ENCODE measurements around the gene VCP. TPM values are rescaled to one million over a fixed set of nuclear protein-coding genes. Genes with fewer than 3 reads are reported as not detected.

Gene VCP
- total RNA-seq, 1 donor from 2014 or later: 185 TPM

- Histone ChIP-seq H3K27ac (no peak overlapping the region), H3K9me3 (no peaks in the 10 kb centered on the region), H3K4me1 (no peaks in the 10 kb centered on the region), H3K27me3 (no peaks in the 10 kb centered on the region), H3K4me3 (no peak overlapping the region), H3K36me3 (peaks cover 86% of the 10 kb centered on the region)
- TF ChIP-seq CTCF (IDR thresholded peaks at IDR 0.05): no peak
- ATAC-seq (no peak), DNase-seq (no peak)
- intact Hi-C loops (cut with DNase I): no loop called here
These were observed 15.2 kb downstream of the VCP start for GRCh38 chr9:35057271-35057620.

GRCh38 chr9:35056571-35057270 lies 15.7 kb downstream of the VCP start:
- Histone ChIP-seq H3K27ac (no peak overlapping the region), H3K4me3 (no peak overlapping the region), H3K4me1 (no peaks in the 10 kb centered on the region), H3K36me3 (peaks cover 86% of the 10 kb centered on the region), H3K27me3 (no peaks in the 10 kb centered on the region), H3K9me3 (no peaks in the 10 kb centered on the region)
- DNase-seq (no peak), ATAC-seq (peak; percentile 28)
- no peak for TF ChIP-seq CTCF (IDR thresholded peaks at IDR 0.05)
- intact Hi-C loops (cut with DNase I): no loop called here

- H3K27me3 ChIP-seq: no peaks in the 10 kb centered on the region
- peaks cover 86% of the 10 kb centered on the region for H3K36me3 ChIP-seq
- DNase-seq (no peak), ATAC-seq (no peak)
- H3K4me1 ChIP-seq: no peaks in the 10 kb centered on the region
- no peak overlapping the region for H3K4me3 ChIP-seq
- no peak for TF ChIP-seq CTCF (IDR thresholded peaks at IDR 0.05)
- H3K27ac ChIP-seq: no peak overlapping the region
- no peaks in the 10 kb centered on the region for H3K9me3 ChIP-seq
- intact Hi-C loops (cut with DNase I): no loop called here
These were observed 17.4 kb downstream of the VCP start for GRCh38 chr9:35054871-35055644.

- Histone ChIP-seq H3K27me3 (no peaks in the 10 kb centered on the region), H3K4me3 (no peak overlapping the region), H3K27ac (no peak overlapping the region), H3K9me3 (no peaks in the 10 kb centered on the region), H3K4me1 (no peaks in the 10 kb centered on the region), H3K36me3 (peaks cover 85% of the 10 kb centered on the region)
- intact Hi-C loops (cut with DNase I): no loop called here
- DNase-seq (no peak), ATAC-seq (no peak)
- no peak for TF ChIP-seq CTCF (IDR thresholded peaks at IDR 0.05)
These were observed 18.1 kb downstream of the VCP start for GRCh38 chr9:35054185-35054835.

GRCh38 chr9:35051069-35051967 lies 21.1 kb downstream of the VCP start:
- intact Hi-C loops (cut with DNase I): no loop called here
- Histone ChIP-seq H3K27me3 (no peaks in the 10 kb centered on the region), H3K4me3 (no peak overlapping the region), H3K9me3 (no peaks in the 10 kb centered on the region), H3K27ac (no peak overlapping the region), H3K36me3 (peaks cover 69% of the 10 kb centered on the region), H3K4me1 (no peaks in the 10 kb centered on the region)
- DNase-seq (no peak), ATAC-seq (peak; percentile 84)
- TF ChIP-seq CTCF (IDR thresholded peaks at IDR 0.05): peak; percentile 61
